ENCODE data around the gene HIBCH.

- TF ChIP-seq CTCF (IDR thresholded peaks at IDR 0.05) (no peak), ZFX (IDR thresholded peaks at IDR 0.05; ENCODE audit: borderline replicate concordance) (no peak)
These were observed 3.8 kb upstream of the HIBCH start for GRCh38 chr2:190323406-190323805.
